OCI-LY1 (cell line): Measurements from ENCODE around the gene HLA-DMB.

Experiments used
- H2AFZ ChIP-seq: fragments of 200-600 bp; sonication (generic), shearing (Covaris generic); 2 replicates; pipeline ENCODE4 v1.6.0; 2014; ENCODE audit warnings: antibody characterized with exemption, mild to moderate bottlenecking, low read length
- H3F3A ChIP-seq: fragments of 200-600 bp; sonication (generic), shearing (Covaris generic); 2 replicates; pipeline ENCODE4 v1.6.0; 2014; ENCODE audit warnings: mild to moderate bottlenecking, antibody characterized with exemption, low read length, moderate library complexity; ENCODE audit not compliant: insufficient read depth
- H3K27ac ChIP-seq: fragments of 200-600 bp; sonication (generic); 2 replicates; pipeline ENCODE4 v1.5.1; 2014; ENCODE audit warnings: low read length, mixed run types, mild to moderate bottlenecking, low read depth; ENCODE audit not compliant: poor library complexity, severe bottlenecking
- H3K27me3 ChIP-seq: fragments of 200-600 bp; sonication (generic); 2 replicates; pipeline ENCODE4 v1.6.0; 2014; ENCODE audit warnings: antibody characterized with exemption, mild to moderate bottlenecking, low read length, moderate library complexity; ENCODE audit not compliant: insufficient read depth
- H3K36me3 ChIP-seq: fragments of 200-600 bp; sonication (generic); 2 replicates; pipeline ENCODE4 v1.6.1; 2014; ENCODE audit warnings: mild to moderate bottlenecking, antibody characterized with exemption, low read length, moderate library complexity, mixed read lengths; ENCODE audit not compliant: insufficient read depth
- H3K4me1 ChIP-seq: fragments of 200-600 bp; sonication (generic); 2 replicates; pipeline ENCODE4 v1.5.1; 2014; ENCODE audit warnings: mild to moderate bottlenecking, low read length, moderate library complexity; ENCODE audit not compliant: insufficient read depth, severe bottlenecking
- H3K4me2 ChIP-seq: fragments of 200-600 bp; sonication (generic), shearing (Covaris generic); 2 replicates; pipeline ENCODE4 v1.6.1; 2014; ENCODE audit warnings: low read length
- H3K4me3 ChIP-seq: fragments of 200-600 bp; sonication (generic); 2 replicates; pipeline ENCODE4 v1.5.1; 2014; ENCODE audit warnings: low read length, low read depth, mild to moderate bottlenecking, mixed read lengths; ENCODE audit not compliant: poor library complexity, severe bottlenecking
- H3K79me2 ChIP-seq: fragments of 200-600 bp; shearing (Covaris generic); 2 replicates; pipeline ENCODE4 v1.6.1; 2016; ENCODE audit warnings: mixed run types, low read length, mixed read lengths; ENCODE audit not compliant: insufficient read depth
- H3K9ac ChIP-seq: fragments of 200-600 bp; sonication (generic), shearing (Covaris generic); 2 replicates; pipeline ENCODE4 v1.6.1; 2014; ENCODE audit warnings: mild to moderate bottlenecking, low read length, mixed read lengths
- H3K9me2 ChIP-seq: fragments of 200-600 bp; sonication (generic), shearing (Covaris generic); 2 replicates; pipeline ENCODE4 v1.6.1; 2014; ENCODE audit warnings: low read depth, mild to moderate bottlenecking, low read length, mixed read lengths
- H3K9me3 ChIP-seq: fragments of 200-600 bp; shearing (Covaris generic); 2 replicates; pipeline ENCODE4 v1.6.1; 2014; ENCODE audit warnings: low read length, mixed read lengths
- H4K20me1 ChIP-seq: fragments of 200-600 bp; sonication (generic), shearing (Covaris generic); 2 replicates; pipeline ENCODE4 v1.6.0; 2016; ENCODE audit warnings: mild to moderate bottlenecking, low read length; ENCODE audit not compliant: insufficient read depth
- EZH2 ChIP-seq: fragments of 200-600 bp; sonication (generic), shearing (Covaris generic); IDR thresholded peaks from 2 replicates; pipeline ENCODE4 v1.8.0; 2017; ENCODE audit warnings: borderline replicate concordance, mixed run types, mild to moderate bottlenecking, antibody characterized with exemption, low read length, moderate library complexity, mixed read lengths
- TF ChIP-seq, protein P1 (sequence below): fragments of 200-600 bp; sonication (generic), shearing (Covaris generic); IDR thresholded peaks from 2 replicates; pipeline ENCODE4 v1.5.1; 2017; ENCODE audit warnings: mild to moderate bottlenecking, antibody characterized with exemption, low read length, moderate library complexity, mixed read lengths

Gene HLA-DMB

DNA sequence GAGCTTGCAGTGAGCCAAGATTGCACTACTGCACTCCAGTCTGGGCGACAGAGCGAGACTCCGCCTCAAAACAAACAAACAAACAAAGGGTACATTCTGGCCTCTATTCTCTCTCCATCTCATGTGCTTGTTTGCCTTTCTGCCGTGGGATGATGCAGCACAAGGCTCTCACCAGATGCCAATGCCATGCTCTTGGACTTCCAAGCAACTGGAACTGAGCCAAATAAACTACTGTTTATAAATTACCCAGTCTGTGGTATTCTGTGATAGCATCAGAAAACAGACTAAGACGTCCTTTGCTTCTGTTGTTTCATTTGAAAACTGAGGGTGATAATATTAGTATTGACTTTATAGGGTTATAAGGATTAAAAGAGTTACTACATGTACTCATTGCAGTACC lies 23.9 kb upstream of the HLA-DMB start:
- no peaks in the 10 kb centered on the region for H3K9me2 ChIP-seq
- H3K9me3 ChIP-seq: peaks cover 8% of the 10 kb centered on the region
- H2AFZ ChIP-seq: no peak overlapping the region
- H3K4me2 ChIP-seq: 0 out of 2 replicates have a peak overlapping the region, but pooled peaks have one; percentile 93
- no peaks in the 10 kb centered on the region for H4K20me1 ChIP-seq
- no peak for TF ChIP-seq EZH2
- TF ChIP-seq, protein P1, sequence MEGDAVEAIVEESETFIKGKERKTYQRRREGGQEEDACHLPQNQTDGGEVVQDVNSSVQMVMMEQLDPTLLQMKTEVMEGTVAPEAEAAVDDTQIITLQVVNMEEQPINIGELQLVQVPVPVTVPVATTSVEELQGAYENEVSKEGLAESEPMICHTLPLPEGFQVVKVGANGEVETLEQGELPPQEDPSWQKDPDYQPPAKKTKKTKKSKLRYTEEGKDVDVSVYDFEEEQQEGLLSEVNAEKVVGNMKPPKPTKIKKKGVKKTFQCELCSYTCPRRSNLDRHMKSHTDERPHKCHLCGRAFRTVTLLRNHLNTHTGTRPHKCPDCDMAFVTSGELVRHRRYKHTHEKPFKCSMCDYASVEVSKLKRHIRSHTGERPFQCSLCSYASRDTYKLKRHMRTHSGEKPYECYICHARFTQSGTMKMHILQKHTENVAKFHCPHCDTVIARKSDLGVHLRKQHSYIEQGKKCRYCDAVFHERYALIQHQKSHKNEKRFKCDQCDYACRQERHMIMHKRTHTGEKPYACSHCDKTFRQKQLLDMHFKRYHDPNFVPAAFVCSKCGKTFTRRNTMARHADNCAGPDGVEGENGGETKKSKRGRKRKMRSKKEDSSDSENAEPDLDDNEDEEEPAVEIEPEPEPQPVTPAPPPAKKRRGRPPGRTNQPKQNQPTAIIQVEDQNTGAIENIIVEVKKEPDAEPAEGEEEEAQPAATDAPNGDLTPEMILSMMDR: no peak
- H3K36me3 ChIP-seq: 0 out of 2 replicates have a peak, but pooled peaks cover 7% of the 10 kb centered on the region
- no peak overlapping the region for H3K4me3 ChIP-seq
- no peaks in the 10 kb centered on the region for H3K27me3 ChIP-seq
- no peak overlapping the region for H3K9ac ChIP-seq
- no peak overlapping the region for H3K27ac ChIP-seq
- 0 out of 2 replicates have a peak, but pooled peaks cover 14% of the 10 kb centered on the region for H3K79me2 ChIP-seq
- no peaks in the 10 kb centered on the region; the same call in none of the 2 replicates for H3F3A ChIP-seq
- H3K4me1 ChIP-seq: peaks cover 45% of the 10 kb centered on the region

DNA sequence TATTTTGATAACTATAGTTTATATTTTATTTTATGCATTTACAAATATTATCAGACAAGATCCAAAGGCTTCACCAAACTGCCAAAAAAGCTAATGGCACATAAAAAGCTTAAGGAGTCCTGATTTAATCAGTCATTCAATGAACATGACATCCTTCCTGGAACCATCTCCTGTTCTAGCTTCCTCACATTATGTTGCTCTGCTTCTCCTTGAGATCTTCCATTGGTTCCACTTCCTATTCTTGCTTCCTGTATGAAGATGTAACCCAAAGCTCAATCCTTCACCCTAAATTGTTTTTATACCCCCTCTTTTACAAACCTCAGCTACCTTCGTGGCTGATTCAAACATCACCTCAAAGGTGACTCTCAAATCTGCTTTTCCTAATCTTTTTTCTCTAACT lies 23.0 kb upstream of the HLA-DMB start:
- Histone ChIP-seq H3K27me3 (no peaks in the 10 kb centered on the region), H3K9me2 (no peaks in the 10 kb centered on the region), H3K4me3 (no peak overlapping the region)

DNA sequence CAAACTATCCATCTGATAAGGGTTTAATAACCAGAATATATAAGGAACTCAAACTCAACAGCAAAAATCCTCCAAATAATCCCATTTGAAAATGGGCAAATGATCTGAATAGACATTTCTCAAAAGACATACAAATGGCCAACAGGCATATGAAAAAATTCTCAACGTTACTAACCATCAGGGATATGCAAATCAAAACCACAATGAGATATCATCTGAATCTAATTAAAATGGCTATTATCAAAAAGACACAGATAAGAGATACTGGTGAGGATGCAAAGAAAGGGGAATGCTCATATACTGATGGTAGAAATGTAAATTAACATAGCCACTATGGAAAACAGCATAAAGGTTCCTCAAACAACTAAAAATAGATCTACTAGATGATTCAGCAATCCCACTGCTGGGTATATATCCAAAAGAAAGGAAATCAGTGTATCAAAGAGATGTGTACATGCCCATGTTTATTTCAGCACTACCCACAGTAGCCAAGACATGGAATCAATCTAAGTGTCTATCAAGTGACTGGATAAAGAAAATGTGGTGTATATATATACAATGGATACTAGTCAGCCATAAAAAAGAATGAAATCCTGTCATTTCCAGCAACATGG lies 21.5 kb upstream of the HLA-DMB start:
- TF ChIP-seq, protein P1: no peak
- no peak for TF ChIP-seq EZH2

More for the DNA sequence above, 23.0 kb upstream of the HLA-DMB start:
- no peak overlapping the region for H3K9ac ChIP-seq
- TF ChIP-seq, protein P1: no peak
- no peak for TF ChIP-seq EZH2
- no peak overlapping the region for H3K4me2 ChIP-seq
- H3K9me3 ChIP-seq: peaks cover 8% of the 10 kb centered on the region
- no peak overlapping the region for H2AFZ ChIP-seq
- no peak overlapping the region for H3K27ac ChIP-seq
- H3F3A ChIP-seq: no peaks in the 10 kb centered on the region; the same call in 1 of the 2 replicates
- H3K79me2 ChIP-seq: 0 out of 2 replicates have a peak, but pooled peaks cover 14% of the 10 kb centered on the region
- no peaks in the 10 kb centered on the region for H3K36me3 ChIP-seq
- peaks cover 36% of the 10 kb centered on the region for H3K4me1 ChIP-seq
- no peaks in the 10 kb centered on the region for H4K20me1 ChIP-seq

More for the DNA sequence above, 21.5 kb upstream of the HLA-DMB start:
- Histone ChIP-seq H3F3A (no peaks in the 10 kb centered on the region; the same call in 1 of the 2 replicates), H3K9ac (no peak overlapping the region), H3K4me1 (peaks cover 33% of the 10 kb centered on the region), H3K9me3 (peaks cover 8% of the 10 kb centered on the region), H3K79me2 (0 out of 2 replicates have a peak, but pooled peaks cover 14% of the 10 kb centered on the region), H3K4me2 (no peak overlapping the region), H3K27ac (no peak overlapping the region), H4K20me1 (no peaks in the 10 kb centered on the region), H3K4me3 (no peak overlapping the region), H3K27me3 (no peaks in the 10 kb centered on the region), H3K36me3 (no peaks in the 10 kb centered on the region), H3K9me2 (no peaks in the 10 kb centered on the region), H2AFZ (no peak overlapping the region)
